ENCODE data around the gene USH1C. TPM values are rescaled to one million over a fixed set of nuclear protein-coding genes. Genes with fewer than 3 reads are reported as not detected.

USH1C gene
- total RNA-seq, 1 experiment from 2014 or later: 2.1 TPM

GRCh38 chr11:17572791-17573460 lies 28.7 kb upstream of the USH1C start:
- DNase-seq (ENCODE audit: low read depth): no peak

GRCh38 chr11:17572359-17572690 lies 28.1 kb upstream of the USH1C start:
- DNase-seq (ENCODE audit: low read depth): no peak
- in situ Hi-C loops (cut with HindIII; ENCODE audit: low pct_unique_long_range_greater_than_20kb, low sequenced_read_pairs): no loop called here

More at GRCh38 chr11:17572791-17573460, 28.7 kb upstream of the USH1C start:
- in situ Hi-C loops (cut with HindIII; ENCODE audit: low pct_unique_long_range_greater_than_20kb, low sequenced_read_pairs): no loop called here

- no peak for DNase-seq (ENCODE audit: low read depth)
- in situ Hi-C loops (cut with HindIII; ENCODE audit: low pct_unique_long_range_greater_than_20kb, low sequenced_read_pairs): no loop called here
Measured at GRCh38 chr11:17571431-17572358, 27.5 kb upstream of the USH1C start.

GRCh38 chr11:17570034-17570433 lies 25.8 kb upstream of the USH1C start:
- in situ Hi-C loops (cut with HindIII; ENCODE audit: low pct_unique_long_range_greater_than_20kb, low sequenced_read_pairs): no loop called here
- no peak for DNase-seq (ENCODE audit: low read depth)

- in situ Hi-C loops (cut with HindIII; ENCODE audit: low pct_unique_long_range_greater_than_20kb, low sequenced_read_pairs): no loop called here
- DNase-seq (ENCODE audit: low read depth): no peak
Measured at GRCh38 chr11:17568944-17569343, 24.7 kb upstream of the USH1C start.

GRCh38 chr11:17564687-17565042 lies 20.4 kb upstream of the USH1C start:
- in situ Hi-C loops (cut with HindIII; ENCODE audit: low pct_unique_long_range_greater_than_20kb, low sequenced_read_pairs): no loop called here
- DNase-seq (ENCODE audit: low read depth): no peak

GRCh38 chr11:17563961-17564686 lies 19.9 kb upstream of the USH1C start:
- in situ Hi-C loops (cut with HindIII; ENCODE audit: low pct_unique_long_range_greater_than_20kb, low sequenced_read_pairs): no loop called here
- DNase-seq (ENCODE audit: low read depth): no peak

- in situ Hi-C loops (cut with HindIII; ENCODE audit: low pct_unique_long_range_greater_than_20kb, low sequenced_read_pairs): no loop called here
- peak; percentile 27 for DNase-seq (ENCODE audit: low read depth)
Measured at GRCh38 chr11:17563231-17563646, 19.0 kb upstream of the USH1C start.

GRCh38 chr11:17561526-17561925 lies 17.3 kb upstream of the USH1C start:
- no peak for DNase-seq (ENCODE audit: low read depth)
- in situ Hi-C loops (cut with HindIII; ENCODE audit: low pct_unique_long_range_greater_than_20kb, low sequenced_read_pairs): no loop called here

GRCh38 chr11:17561111-17561415 lies 16.8 kb upstream of the USH1C start:
- no peak for DNase-seq (ENCODE audit: low read depth)
- in situ Hi-C loops (cut with HindIII; ENCODE audit: low pct_unique_long_range_greater_than_20kb, low sequenced_read_pairs): no loop called here

- no peak for DNase-seq (ENCODE audit: low read depth)
- in situ Hi-C loops (cut with HindIII; ENCODE audit: low pct_unique_long_range_greater_than_20kb, low sequenced_read_pairs): no loop called here
Measured at GRCh38 chr11:17560281-17561110, 16.3 kb upstream of the USH1C start.

- no peak for DNase-seq (ENCODE audit: low read depth)
- in situ Hi-C loops (cut with HindIII; ENCODE audit: low pct_unique_long_range_greater_than_20kb, low sequenced_read_pairs): no loop called here
Measured at GRCh38 chr11:17559341-17560087, 15.3 kb upstream of the USH1C start.

- no peak for DNase-seq (ENCODE audit: low read depth)
- in situ Hi-C loops (cut with HindIII; ENCODE audit: low pct_unique_long_range_greater_than_20kb, low sequenced_read_pairs): no loop called here
Measured at GRCh38 chr11:17558916-17559315, 14.7 kb upstream of the USH1C start.

- in situ Hi-C loops (cut with HindIII; ENCODE audit: low pct_unique_long_range_greater_than_20kb, low sequenced_read_pairs): no loop called here
- DNase-seq (ENCODE audit: low read depth): no peak
Measured at GRCh38 chr11:17558025-17558780, 14.0 kb upstream of the USH1C start.

- no peak for DNase-seq (ENCODE audit: low read depth)
- in situ Hi-C loops (cut with HindIII; ENCODE audit: low pct_unique_long_range_greater_than_20kb, low sequenced_read_pairs): no loop called here
Measured at GRCh38 chr11:17556999-17557398, 12.8 kb upstream of the USH1C start.

- DNase-seq (ENCODE audit: low read depth): no peak
- in situ Hi-C loops (cut with HindIII; ENCODE audit: low pct_unique_long_range_greater_than_20kb, low sequenced_read_pairs): no loop called here
Measured at GRCh38 chr11:17554487-17554886, 10.3 kb upstream of the USH1C start.

- in situ Hi-C loops (cut with HindIII; ENCODE audit: low pct_unique_long_range_greater_than_20kb, low sequenced_read_pairs): no loop called here
- DNase-seq (ENCODE audit: low read depth): no peak
Measured at GRCh38 chr11:17553249-17553546, 9.0 kb upstream of the USH1C start.

All from Caki2 (cell line).